ENCODE measurements around the gene PRKCZ.
"Not testable (repeated sequence)": the region's sequence is repeated elsewhere in the genome, so short reads cannot be mapped to it uniquely, and the experiment has no call there.

Gene PRKCZ

DNA sequence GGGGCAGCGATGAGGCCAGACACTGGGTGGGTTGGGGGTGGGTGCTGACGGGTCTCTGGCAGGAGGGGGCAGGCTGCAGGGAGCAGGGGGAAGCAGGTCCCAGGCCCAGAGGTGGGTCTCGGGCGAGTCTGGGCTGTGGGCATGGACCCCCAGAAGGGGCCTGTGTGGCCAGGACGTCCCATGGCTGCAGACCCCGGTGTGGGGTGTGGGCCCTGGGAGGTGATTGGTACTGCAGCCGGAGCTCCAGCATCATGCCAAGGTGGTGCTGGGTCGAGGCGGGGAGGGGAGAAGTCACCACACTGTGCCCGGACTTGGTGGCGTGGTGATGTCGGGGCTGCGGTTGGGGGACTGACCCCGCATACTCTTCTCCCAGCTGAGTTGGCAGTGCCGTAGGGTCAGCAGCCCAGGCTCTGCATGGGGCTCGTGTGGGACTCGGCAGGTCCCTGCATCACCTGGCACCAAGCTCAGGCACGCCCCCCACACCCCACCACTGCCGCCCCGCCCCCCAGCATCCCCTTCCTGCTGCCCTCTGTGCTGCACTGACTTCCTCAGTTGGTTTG is 31.2 kb downstream of the PRKCZ start:
- in situ Hi-C loops (cut with MboI; ENCODE audit: low sequenced_read_pairs), result no loop called here

DNA sequence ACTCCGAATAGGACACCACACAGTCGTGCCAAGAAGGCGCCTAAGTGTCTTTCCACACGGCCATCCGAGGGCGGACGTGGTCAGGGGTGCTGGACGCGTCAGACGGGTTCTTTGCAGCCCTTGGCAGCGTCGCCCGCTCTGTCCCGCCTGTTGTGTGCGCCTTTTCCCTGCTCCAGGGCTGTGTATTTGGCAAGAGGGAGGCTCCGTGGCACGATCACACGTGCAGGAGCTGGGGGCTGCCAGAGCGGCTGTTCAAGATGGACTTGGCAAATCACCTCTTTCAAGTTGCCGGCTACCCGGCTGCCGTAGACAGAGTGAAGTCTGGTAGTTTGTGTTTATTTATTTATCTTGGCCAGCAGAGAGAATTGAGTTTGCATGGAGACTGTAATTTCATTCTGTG is 31.9 kb downstream of the PRKCZ start:
- in situ Hi-C loops (cut with MboI; ENCODE audit: low sequenced_read_pairs), result no loop called here

DNA sequence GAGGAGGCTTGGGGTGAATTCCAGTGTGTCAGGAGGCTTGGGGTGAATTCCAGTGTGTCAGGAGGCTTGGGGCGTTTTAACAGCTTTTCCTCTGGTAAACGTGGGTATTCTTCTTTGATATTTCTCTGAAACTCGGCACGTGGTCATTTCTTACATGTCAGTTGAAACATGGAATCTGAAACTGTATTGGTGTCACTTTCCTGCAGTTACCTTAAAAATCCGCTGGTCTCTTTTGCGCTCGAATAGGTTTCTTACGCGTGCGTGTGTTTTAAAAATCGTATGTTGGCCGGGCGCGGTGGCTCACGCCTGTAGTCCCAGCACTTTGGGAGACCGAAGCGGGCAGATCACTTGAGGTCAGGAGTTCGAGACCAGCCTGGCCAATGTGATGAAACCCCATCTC is 33.5 kb downstream of the PRKCZ start:
- in situ Hi-C loops (cut with MboI; ENCODE audit: low sequenced_read_pairs), result no loop called here

DNA sequence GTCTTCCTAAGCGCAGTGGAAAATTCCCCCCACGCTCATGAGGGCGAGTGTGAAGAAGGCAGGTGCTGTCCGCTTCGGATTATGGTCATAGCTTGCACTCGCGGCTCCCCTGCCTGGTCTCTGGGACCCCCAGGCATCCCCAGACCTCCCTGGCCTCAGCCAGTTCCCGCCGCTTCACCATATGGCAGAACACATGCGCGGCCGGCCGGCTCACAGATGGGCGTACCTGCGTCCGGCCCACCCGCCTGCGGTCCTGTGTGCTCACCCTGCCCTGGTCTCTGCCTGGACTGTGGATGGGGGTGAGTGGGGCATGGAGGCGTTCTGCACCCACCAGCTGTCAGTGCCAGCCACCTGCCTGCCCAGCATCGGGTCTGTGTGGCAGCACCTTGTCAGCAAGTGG is 34.1 kb downstream of the PRKCZ start:
- in situ Hi-C loops (cut with MboI; ENCODE audit: low sequenced_read_pairs), result no loop called here

DNA sequence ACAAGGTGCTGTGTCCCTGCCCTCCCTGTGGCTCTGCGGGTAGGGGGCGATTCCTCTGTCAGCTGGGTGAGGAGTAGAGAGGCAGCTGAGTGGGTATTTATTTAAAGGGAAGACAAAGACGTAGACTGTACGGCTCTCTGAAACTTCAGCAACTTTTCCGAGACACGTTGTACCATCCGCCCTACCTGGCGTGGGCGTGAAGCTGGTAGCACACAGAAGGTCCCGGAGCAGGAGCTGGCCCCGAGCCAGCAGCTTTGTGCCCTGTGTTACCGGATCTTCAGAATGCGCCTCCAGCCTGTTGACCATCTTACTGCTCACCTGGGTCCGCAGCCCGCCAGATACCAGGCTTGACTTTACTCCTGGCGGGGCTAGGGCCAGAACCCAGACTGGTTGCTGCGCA is 34.9 kb downstream of the PRKCZ start:
- in situ Hi-C loops (cut with MboI; ENCODE audit: low sequenced_read_pairs), result no loop called here

DNA sequence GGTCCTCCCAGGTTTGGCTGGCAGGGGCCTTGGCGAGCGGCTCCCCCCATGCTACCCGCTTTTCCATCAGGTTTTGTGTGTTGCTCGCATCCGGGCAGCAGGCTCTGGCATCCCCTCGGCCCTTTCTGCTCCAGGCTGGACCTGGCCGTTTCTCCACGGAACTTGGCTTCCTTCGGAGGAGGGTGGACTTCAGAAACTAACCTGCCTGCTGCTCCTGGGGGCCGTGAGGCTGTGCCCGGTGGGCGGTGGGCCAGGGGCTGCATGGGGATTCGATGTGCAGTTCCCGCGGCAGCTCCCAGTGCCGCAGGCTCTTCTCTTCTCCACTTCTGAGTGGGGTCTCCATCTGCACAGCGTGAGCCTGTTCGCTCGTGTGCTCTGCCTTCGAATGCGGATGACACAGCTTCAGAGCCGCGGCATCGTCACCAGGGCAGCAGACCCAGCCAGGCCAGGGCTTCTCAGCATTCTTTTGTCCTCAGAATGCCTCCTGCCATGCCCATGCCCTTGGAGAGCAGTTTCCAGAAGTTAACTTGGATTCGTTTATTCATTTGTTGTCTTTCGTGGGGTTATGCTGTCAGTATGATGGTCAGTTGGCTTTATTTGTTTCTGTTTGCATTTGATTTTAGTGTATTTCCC is 36.4 kb downstream of the PRKCZ start:
- in situ Hi-C loops (cut with MboI; ENCODE audit: low sequenced_read_pairs), result no loop called here

DNA sequence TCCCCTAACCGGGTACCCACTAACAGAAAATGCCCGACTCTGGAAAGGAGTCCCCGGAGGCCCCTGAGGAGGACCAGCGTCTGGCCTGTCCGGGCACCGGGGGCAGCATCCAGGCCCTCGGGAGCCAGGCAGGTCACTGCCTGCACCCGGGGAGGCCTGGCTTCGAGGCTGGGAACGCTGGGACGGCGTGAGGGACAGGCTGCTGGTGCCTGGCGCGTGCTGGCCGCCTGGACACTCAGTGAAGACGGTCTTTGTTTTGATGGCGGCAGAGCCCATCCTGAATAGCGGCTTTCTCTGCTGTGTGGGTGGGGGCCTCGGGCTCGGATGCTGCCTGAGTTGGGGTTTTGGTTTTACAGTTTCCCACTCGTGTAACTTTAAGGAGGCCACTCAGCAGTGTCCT is 37.6 kb downstream of the PRKCZ start:
- in situ Hi-C loops (cut with MboI; ENCODE audit: low sequenced_read_pairs), result no loop called here

DNA sequence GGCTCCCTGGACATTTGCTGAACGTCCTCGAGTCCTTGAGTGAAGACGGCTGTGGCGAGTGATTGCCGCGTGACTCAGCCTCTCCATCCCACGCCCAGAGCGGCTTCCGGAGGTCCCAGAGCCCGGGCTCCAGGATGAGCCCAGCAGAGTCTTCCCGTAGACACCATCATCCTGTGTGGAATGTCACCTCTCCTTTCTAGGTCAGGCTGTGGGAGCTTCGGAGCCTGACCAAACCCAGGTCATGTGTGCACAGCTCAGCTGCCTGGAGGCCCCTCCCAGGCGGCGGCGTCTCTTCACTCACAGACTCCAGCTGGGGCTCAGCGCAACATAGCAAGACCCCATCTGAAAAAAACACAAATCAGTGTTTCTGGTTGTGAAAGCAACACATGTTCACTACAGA is 38.2 kb downstream of the PRKCZ start:
- in situ Hi-C loops (cut with MboI; ENCODE audit: low sequenced_read_pairs), result no loop called here

DNA sequence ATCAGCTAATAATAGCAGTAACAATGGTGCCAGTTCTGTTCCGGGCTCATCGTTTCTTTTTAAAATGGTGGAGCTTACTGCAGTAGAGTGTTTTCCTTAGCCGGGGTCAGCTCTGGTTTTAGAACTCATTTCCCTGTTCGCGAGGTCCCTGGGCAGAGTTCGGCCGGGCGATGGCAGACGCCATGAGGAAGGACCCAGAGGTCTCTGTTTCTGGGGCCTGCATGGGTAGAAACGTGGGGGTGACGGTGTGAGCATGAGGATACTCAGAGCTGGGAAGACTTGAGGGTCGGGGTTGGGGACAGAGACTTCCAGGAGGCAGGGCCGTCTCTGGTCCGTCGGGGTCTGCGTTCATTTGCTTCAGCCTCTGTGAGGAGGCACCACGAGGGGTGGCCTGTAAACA is 38.8 kb downstream of the PRKCZ start:
- in situ Hi-C loops (cut with MboI; ENCODE audit: low sequenced_read_pairs), result no loop called here

DNA sequence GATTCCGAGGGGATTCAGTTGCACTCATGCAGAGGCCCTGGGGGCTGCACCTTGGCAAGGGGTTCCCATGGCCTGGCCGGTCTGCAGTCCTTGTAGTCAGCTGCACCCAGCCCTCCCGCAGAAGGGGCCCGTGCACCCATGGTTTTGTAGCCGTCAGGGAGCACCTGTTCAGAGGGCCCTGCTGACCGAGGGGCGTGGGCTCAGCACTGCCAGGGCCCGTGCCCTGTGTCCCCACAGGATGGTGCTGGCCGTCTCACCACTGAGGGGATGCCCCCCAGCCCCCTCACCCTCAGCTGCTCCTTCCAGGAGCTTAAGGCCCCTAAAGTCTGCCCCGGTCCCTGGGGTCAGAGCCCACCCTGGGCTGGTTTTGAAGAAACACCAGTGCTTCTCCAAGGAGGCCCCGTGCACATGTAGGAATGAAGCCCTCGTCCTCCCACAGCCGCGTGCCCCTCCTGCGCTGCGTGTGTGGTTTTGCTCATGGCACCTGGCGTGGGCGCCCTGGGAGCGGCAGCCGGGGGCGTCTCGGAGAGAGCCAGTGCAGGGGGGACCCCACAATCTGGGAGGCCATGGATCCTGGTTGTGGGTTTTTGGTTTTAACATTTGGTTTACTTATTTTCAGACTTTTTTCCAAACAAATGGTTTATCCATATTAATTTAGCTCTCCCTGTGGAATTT is 40.1 kb downstream of the PRKCZ start:
- in situ Hi-C loops (cut with MboI; ENCODE audit: low sequenced_read_pairs), result no loop called here

DNA sequence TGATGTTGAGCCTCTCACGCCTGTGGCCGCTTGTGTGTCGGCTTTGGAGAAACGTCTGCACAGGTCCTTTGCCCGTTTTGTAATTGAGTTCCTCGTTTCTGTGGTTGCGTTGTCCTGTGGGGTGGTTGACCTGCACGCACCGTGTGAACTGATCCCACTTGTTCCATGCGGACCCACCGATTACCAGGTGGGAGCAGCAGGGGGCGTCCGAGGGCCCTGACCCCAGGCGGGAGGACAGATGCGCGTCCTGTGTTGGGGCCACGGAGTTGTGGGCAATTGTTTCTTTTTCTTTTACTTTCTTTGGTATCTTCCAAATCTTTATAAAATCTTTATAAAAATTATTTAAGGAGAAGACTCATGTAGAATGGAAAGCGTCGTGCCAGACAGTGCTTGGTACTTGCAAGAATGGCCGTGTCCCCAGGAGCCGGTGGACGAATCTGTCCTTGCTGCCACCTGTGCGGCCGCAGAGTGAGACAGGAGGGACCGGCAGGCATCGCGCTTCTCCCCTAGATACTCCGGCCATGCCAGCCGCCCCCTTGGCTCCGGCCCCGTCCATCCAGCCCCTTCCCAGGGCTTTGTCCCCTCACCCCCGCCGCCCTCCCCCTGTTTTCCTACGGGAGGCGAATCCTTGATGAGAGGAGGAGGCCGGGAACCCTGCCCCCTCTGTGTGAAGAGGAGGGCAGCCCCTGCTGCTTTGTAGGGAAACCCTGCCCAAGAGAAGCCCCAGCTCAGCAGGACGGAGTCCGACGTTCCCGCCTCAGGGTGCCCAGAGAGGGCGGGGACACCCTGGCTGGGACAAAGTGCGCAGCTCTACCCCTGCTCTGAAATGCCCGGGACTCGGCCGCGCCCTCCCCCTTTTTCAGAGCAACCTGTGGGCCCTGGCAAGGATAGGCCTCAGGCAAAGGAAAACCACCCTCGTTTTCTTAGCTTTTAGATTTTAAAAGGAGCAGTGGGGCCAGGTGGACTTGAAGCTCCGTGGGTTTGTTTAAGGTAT is 41.7 kb downstream of the PRKCZ start:
- in situ Hi-C loops (cut with MboI; ENCODE audit: low sequenced_read_pairs), result no loop called here

DNA sequence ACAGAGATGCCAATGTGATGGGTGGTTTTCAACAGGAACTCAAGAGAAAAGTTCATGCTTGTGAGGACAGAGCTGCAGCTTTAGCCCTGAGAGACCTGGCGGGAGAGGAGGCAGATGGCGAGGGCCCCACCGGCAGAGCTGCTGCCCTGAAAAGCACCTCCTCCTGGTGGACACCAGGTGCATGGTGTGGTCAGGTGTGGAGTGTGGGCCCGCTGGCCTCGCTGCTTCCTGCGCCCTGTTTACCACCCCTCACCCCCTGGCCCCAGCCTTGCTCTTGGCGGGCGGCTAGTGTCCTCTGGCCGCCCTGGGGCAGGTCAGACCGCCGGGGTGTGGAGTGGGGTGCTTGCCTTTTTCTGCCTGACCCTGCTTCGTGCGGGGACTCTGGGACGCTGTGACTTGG is 42.8 kb downstream of the PRKCZ start:
- in situ Hi-C loops (cut with MboI; ENCODE audit: low sequenced_read_pairs), result no loop called here

DNA sequence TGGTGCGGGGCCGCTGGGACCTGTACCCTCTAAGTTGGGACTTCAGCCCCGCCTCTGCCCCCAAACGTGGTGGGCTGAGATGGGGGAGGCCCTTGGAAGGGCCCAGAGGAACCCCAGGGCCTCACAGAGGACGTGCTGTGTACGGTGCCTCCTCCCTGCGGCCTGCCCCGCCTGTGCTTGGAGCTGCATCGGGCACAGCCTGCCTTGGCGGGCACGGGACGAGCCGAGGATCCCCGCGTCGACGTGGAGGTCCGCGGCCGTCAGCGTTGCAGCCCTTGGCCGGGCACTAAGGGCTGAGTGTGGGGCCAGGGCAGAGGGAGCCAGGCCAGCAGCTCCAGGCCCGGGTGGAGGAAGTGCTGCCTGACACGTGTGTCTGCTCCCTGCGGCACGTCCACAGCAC is 43.4 kb downstream of the PRKCZ start:
- in situ Hi-C loops (cut with MboI; ENCODE audit: low sequenced_read_pairs), result no loop called here

DNA sequence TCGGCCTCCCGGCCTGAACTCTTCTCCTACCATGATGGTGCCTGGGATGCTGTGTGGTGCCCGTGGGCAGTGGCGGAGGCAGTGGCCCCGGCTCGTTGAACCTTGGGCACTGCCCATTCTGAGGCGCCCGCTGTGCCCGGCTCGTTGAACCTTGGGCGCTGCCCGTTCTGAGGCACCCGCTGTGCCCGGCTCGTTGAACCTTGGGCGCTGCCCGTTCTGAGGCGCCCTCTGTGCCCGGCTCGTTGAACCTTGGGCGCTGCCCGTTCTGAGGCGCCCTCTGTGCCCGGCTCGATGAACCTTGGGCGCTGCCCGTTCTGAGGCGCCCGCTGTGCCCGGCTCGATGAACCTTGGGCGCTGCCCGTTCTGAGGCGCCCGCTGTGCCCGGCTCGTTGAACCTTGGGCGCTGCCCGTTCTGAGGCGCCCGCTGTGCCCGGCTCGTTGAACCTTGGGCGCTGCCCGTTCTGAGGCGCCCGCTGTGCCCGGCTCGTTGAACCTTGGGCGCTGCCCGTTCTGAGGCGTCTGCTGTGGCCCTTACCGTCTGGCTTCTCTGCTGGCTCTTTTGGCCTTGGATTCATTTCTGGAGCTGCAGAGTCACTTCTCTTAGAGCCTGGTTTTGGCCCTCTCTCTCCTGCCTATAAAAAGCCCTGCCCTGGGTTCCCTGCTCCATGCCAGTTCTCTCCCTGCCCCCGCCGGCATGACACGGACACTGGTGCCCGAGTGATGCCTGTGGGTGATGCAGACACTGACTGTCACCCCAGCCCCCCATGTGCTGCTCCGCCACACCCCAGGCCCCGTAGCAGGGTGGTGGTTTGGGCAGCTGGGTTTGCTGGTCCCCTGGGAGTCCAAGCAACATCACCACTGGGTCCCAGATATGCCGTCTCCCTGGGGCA is 44.3 kb downstream of the PRKCZ start:
- in situ Hi-C loops (cut with MboI; ENCODE audit: low sequenced_read_pairs), result not testable (repeated sequence)

DNA sequence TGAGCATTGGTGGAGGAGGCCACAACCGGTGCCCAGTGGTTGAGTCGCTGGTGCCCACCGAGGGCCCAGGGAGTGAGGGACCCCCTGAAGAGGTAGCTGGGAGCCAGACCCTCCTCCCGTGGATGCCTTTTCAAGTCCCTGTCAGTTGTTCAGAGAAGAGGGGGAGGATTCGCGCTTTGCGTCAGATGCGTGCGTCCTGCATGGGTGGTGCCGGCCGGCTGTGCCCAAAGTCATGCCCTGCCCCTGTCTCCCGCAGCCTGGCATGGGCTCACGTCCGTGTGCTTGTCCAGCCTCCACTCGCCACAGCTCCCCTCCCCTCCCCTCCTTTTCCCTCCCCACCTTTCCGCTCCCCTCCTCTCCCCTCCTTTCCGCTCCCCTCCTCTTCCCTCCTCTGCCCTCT is 45.2 kb downstream of the PRKCZ start:
- in situ Hi-C loops (cut with MboI; ENCODE audit: low sequenced_read_pairs), result no loop called here

DNA sequence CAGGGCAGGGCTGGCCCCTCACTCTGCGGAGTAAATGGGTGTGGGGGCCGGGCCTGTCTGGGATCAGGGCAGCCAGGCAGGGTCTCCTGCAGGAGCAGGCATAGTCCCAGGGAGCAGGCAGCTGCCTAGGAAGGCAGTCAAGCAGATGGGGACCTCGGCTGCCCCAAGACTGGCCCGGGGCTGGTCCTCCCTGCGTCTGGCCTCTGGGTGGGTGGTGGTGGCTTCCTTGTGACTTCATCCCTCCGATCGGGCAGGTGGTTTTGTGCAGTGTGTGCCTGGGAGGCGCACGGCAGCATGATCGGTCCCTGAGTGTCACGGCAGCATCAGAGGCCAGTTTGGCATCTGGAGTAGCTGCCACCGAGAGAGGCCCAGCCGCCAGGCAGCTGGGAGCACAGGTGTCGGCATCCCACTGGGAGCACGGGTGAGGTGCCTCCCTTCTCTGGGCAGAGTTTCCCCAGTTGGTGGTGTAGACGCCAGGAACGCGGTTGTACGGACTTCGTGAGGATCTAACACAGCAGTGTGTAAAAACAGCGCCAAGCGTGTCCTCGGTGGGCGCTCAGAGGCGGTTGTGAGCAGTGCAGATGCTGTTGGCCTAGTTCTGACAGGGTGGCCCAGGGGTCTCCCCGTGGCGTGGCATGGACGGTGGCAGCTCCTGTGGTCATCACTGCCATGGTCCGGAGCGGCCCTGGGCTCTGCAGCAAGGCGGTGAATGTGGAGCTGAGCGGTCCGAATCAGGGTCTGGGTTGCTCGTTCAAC is 45.9 kb downstream of the PRKCZ start:
- in situ Hi-C loops (cut with MboI; ENCODE audit: low sequenced_read_pairs), result no loop called here

DNA sequence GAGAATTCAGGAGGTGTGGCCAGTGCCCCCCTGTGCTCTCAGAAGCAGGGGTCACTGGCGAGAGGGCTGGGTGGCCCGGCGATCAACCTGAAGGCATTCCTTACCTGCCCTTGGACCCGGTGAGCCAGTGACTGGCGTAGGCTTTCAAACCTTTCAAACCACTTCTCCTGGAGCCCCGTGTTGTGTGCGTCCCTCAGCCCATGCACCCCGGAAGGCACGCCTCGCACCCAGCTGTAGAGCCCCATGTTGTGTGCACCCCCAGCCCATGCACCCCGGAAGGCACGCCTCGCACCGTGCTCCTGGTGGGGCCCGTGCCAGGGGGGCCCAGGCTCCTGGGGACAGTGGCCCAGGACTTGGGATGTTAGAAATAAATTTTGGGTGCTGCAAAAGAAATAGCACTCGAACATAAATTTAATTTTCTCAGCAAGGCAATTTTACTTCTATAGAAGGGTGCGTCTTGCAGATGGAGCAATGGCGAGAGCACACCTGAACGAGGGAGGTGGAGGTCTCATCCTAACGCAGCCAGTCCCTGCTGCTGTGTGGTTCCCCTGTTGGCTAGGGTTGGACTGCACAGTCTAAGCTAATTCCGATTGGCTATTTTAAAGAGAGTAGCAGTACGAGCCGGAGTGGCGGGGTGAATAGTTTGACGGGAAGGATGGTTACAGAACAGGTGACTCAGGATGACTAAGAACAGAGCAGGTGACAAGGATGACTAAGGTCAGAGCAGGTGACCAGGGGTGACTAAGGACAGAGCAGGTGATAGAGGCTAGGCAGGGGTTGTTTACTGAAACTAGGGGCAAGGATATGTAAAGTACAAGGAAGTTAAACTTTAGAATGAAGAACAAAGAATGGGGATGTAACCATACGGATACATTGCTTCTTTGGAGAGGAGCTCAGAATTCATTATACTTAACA is 47.4 kb downstream of the PRKCZ start:
- in situ Hi-C loops (cut with MboI; ENCODE audit: low sequenced_read_pairs), result no loop called here

DNA sequence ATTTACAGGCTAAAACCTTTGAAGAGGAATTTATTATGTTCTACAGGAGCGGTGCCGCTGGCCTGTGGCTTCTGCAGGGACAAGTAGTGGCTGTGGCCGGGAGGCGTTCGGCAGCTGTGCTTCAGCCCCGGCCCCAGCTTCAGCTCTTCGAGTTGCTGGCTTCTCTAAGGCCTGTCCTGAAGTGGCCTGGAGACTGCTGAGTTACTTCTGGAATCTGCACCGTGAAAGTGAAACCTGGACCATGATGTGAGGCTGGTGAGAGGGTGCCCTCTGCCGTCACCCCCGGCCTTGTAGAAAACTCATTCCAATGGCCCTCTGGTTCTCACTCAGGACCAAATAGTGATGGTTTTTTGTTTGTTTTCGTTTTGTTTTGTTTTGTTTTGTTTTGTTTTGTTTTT is 48.1 kb downstream of the PRKCZ start:
- in situ Hi-C loops (cut with MboI; ENCODE audit: low sequenced_read_pairs), result no loop called here

Measured in hTERT RPE-1 (cell line).